Measurements from ENCODE around the gene HEG1. TPM values are rescaled to one million over a fixed set of nuclear protein-coding genes. Genes with fewer than 3 reads are reported as not detected.

The HEG1 gene
- total and polyA plus RNA-seq, 2 of the 4 experiments (the other 2 are of a cell fraction) = 25.6 to 43.4 TPM

GRCh38 chr3:124995460-124995994 is 60.3 kb downstream of the HEG1 start:
- intact Hi-C loops (cut with micrococcal nuclease) = loop anchor here (5.0 kb wide), 1 partner anchor 442 kb away; no protein-coding TSS in a partner anchor
- no peak overlapping the region for H3K56ac ChIP-seq (ENCODE audit: extremely low read depth, insufficient read depth, low read length)
- peaks cover 4% of the 10 kb centered on the region; the same call in 1 of the 2 replicates for H3K9me1 ChIP-seq (ENCODE audit: insufficient read depth, low read length)
- ChIA-PET CTCF (interaction anchor here (0.6 to 0.7 kb wide), 3 partner anchors 11 to 590 kb away, joined by 3 to 4 read pairs (median 3); no protein-coding TSS in a partner anchor), POLR2A (ENCODE audit: unreplicated experiment) (no interaction called here)
- H3K9me3 ChIP-seq (ENCODE audit: control insufficient read depth, insufficient read depth, low read length) = no peaks in the 10 kb centered on the region
- dilution Hi-C loops (cut with HindIII; ENCODE audit: low sequenced_read_pairs, unreplicated experiment) = no loop called here
- no peak overlapping the region for H2AK9ac ChIP-seq (replicated peaks; ENCODE audit: low read depth, low read length, poor library complexity)
- peak overlapping the region; percentile 28; the same call in 1 of the 2 replicates for H2BK120ac ChIP-seq (ENCODE audit: low read depth, low read length)
- no peak overlapping the region for H3K23ac ChIP-seq (ENCODE audit: low read depth, low read length)
- ATAC-seq (ENCODE audit: low read depth) = peak; percentile 67
- peak overlapping the region; percentile 66 for H2AFZ ChIP-seq (replicated peaks; ENCODE audit: low read length, poor library complexity)
- H3K27ac ChIP-seq (ENCODE audit: insufficient read depth, low read length) = no peak overlapping the region
- H2AK5ac ChIP-seq (ENCODE audit: low read depth, low read length) = peak overlapping the region; percentile 10; the same call in 1 of the 2 replicates
- no peak overlapping the region for H2BK15ac ChIP-seq (ENCODE audit: low read depth, low read length)
- no peak overlapping the region for H3K14ac ChIP-seq (replicated peaks; ENCODE audit: low read depth, low read length)
- H3K4me2 ChIP-seq (ENCODE audit: low read depth, low read length) = no peak overlapping the region
- no peak overlapping the region for H2BK20ac ChIP-seq (ENCODE audit: low read depth, low read length)
- WGBS, 2 experiments (ENCODE audit: extremely low coverage in 2 of 2, insufficient read length in 1 of 2) = no CpG with 5 or more reads among the region's 6 CpGs
- DNase-seq = peak; percentile 48
- no peak overlapping the region for H2BK5ac ChIP-seq (ENCODE audit: low read depth, low read length, poor library complexity, severe bottlenecking)
- H3K79me1 ChIP-seq (ENCODE audit: low read depth in 1 of 2, low read length in 2 of 2) = peaks cover 14 to 27% of the 10 kb centered on the region in 2 experiments; a peak in 3 of 4 replicates
- H4K5ac ChIP-seq (ENCODE audit: low read depth, low read length) = no peak overlapping the region
- H4K20me1 ChIP-seq (ENCODE audit: insufficient read depth, low read length) = peaks cover 7% of the 10 kb centered on the region; the same call in 1 of the 2 replicates
- peaks cover 70% of the 10 kb centered on the region for H3K36me3 ChIP-seq (ENCODE audit: control insufficient read depth, insufficient read depth, low read length)
- H3K27me3 ChIP-seq (ENCODE audit: control insufficient read depth, insufficient read depth, low read length) = no peaks in the 10 kb centered on the region
- no peak overlapping the region for H3K4me3 ChIP-seq (ENCODE audit: insufficient read depth, low read depth, low read length)
- H3K9ac ChIP-seq (ENCODE audit: low read depth, low read length) = no peak overlapping the region
- H3K4ac ChIP-seq (ENCODE audit: low read depth, low read length) = no peak overlapping the region
- BruUV-seq (replicated peaks) = no TSS peak
- H4K8ac ChIP-seq (ENCODE audit: low read depth in 2 of 2, low read length in 2 of 2) = peak overlapping the region in 1 of 2 experiments; percentile 60; a peak in 1 of 4 replicates
- peaks cover 4% of the 10 kb centered on the region; the same call in 1 of the 2 replicates for H3K4me1 ChIP-seq (ENCODE audit: control insufficient read depth, insufficient read depth, low read length)
- no peak overlapping the region for H4K91ac ChIP-seq (ENCODE audit: insufficient read depth, low read depth, low read length)
- no peak overlapping the region for H3K18ac ChIP-seq (ENCODE audit: low read depth, low read length)
- no peak for TF ChIP-seq NFE2L2 (IDR thresholded peaks at IDR 0.05; ENCODE audit: low read depth, low read length)
- peak; percentile 39 for TF ChIP-seq SMC3 (IDR thresholded peaks at IDR 0.05; ENCODE audit: low read depth, low read length)
- peak; percentile 68 for TF ChIP-seq RAD21 (IDR thresholded peaks at IDR 0.05; ENCODE audit: low read length)
- TF ChIP-seq, protein P1, sequence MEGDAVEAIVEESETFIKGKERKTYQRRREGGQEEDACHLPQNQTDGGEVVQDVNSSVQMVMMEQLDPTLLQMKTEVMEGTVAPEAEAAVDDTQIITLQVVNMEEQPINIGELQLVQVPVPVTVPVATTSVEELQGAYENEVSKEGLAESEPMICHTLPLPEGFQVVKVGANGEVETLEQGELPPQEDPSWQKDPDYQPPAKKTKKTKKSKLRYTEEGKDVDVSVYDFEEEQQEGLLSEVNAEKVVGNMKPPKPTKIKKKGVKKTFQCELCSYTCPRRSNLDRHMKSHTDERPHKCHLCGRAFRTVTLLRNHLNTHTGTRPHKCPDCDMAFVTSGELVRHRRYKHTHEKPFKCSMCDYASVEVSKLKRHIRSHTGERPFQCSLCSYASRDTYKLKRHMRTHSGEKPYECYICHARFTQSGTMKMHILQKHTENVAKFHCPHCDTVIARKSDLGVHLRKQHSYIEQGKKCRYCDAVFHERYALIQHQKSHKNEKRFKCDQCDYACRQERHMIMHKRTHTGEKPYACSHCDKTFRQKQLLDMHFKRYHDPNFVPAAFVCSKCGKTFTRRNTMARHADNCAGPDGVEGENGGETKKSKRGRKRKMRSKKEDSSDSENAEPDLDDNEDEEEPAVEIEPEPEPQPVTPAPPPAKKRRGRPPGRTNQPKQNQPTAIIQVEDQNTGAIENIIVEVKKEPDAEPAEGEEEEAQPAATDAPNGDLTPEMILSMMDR (conservative IDR thresholded peaks at IDR 0.05; ENCODE audit: low read depth, low read length) = peak; percentile 45
- TF ChIP-seq MXI1 (IDR thresholded peaks at IDR 0.05; ENCODE audit: borderline replicate concordance, low read depth, low read length) = no peak
- in situ Hi-C loops (cut with MboI; ENCODE audit: low sequenced_read_pairs) = loop anchor here (10.0 to 25.0 kb wide), 2 partner anchors 439 to 592 kb away; partner anchors contain the start of gene OSBPL11
